Stimulated activated CD8-positive, alpha-beta memory T cell treated with anti-CD3 and anti-CD28 coated beads, Interleukin-4, amount 100 ng/mL, for 24 hours (primary cell): ENCODE measurements around the gene POU2F3.

Experiments used
- DNase-seq: peaks from one replicate; pipeline ENCODE4 v3.0.0-alpha.2; 2020; ENCODE audit warnings: low read depth

POU2F3 gene

DNA sequence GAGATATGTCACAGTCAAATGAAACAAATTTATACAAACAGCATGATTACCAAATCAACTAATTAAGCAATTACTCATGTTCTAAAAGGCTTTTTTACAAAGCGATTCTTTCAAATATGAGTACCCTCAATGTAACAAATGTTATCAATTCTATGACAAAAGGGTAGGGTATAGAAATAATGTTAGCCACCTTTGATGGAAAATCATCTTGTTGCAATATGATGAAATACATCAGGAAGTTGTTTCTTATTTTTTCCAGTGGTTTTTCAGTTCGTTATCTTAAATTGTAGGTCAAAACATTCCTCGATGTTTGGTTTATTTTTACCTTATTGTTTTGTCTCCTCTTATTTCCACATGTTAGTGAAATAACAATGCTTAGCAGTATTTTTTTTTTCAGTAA lies 102.7 kb downstream of the POU2F3 start:
- DNase-seq: no peak

DNA sequence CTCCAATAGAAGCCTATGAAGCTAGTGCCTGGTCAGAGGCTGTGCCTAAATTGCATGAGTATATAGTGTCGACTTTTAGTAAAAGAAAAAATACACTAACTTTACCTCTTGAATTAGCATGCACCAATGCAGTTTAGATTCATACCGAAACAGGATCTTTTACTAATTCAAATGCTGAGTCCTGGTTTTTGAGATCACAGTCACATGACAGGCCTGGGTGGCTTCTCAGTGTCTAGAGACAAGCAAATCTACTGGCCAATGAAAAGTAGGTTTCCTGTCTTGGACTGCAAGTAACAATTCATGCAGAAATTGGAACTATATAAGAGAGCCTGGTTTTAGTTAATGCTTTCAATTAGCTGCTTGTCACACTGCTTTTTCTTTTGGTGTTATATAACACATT lies 103.5 kb downstream of the POU2F3 start:
- no peak for DNase-seq

DNA sequence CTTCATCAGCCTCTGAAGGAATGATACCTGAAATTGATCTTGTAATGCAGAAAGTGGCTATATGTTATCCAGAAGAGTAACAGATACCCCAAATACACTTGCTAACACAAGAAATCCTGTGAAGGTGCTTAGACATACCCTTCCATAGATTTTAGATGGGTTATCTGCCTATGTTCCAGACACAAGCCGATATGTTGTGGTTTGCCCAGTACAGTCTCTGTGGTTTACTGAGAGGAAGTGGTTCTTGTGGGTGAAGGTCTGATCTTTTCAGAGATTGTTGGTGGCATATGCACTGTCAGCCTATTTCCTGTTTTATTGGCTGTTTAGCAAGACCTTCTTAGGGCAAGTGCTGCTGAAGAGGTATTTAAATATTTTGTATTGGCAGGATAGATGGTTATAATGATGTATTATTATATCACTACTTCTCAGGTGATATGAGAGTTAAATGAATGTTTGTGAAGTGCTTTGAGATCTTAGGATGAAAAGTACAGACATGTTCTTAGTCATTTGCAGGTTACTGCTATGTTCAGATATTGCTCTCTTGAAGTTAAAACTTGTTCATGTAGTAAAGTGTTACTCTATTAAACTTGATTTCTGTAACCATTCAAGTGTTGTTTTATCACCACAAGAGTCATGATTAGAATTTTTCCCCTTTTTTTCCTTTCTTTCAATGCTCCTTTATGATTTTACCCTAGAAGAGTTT lies 104.5 kb downstream of the POU2F3 start:
- DNase-seq: no peak

DNA sequence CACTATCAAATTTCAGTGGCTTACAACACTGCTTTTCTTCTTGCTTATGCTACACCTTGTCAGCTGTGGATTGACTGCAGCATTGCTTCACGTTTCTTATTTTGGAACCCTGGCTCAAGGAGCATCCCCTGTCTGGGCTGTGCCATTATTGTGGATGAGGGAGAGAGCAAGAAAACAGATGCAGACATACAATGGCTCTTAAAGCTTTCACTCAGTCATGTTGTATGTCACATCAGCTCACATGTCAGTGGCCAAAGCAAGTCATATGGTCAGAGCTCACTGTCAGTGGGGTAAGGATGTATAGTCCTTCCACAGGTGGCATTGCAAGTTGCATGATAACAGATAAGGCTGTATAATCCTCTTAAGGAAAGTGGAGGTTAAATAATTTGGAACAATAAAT lies 106.3 kb downstream of the POU2F3 start:
- DNase-seq: no peak

DNA sequence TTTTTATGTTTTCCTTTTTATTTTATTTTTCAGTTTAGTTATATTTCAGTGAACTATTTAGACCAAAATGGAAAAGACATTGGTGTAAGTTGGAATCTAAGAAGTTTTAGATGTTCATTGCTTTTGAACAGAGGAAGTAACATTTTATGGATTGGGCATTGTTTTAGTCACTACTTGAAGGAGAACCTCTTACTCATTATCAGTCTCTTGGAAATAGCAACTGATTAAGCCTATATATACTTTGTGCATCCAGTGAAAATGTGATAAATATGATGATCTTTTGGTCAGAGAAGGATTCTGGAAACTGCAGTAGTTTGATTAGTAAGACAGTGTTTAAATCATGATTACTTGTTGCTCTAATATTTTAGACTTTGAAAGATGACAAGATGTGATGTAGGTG lies 110.7 kb downstream of the POU2F3 start:
- no peak for DNase-seq

DNA sequence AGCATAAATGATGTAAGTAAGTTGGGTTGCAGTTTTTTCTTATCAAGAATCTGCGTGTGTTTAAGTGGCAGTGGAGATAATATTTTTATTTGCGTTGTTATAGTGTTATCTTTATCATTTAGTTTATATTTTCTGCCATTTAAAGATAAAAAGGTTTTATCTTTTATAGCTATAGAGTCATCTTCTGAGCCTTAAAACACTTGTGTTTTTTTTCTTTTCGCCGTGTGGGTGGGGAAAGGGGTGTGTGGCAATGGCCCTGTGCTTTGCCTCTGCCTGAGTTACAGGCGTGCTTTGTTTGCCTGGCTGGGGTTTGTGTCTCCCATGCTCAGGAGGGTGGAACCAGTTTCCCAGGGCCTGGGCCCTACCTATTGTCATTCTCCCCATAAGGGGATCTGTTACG lies 112.5 kb downstream of the POU2F3 start:
- no peak for DNase-seq

DNA sequence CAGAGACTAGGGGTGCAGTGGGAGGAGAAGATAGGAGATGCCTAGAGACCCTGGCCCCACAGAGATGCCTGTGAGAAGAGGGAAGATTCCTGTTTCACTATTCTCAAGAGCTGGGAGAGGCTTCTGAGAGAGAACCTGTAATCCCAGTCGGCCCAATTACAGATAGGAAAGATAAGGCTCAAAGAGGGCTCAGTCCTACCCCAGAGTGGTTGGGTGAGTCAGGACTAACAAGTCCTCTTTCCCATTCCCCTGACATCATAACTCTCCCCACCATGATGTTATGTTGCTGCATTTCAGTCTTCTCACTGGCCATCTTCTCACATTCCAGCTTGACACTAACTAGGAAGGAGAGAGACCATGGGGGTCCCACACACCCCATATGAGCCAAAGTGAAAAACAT lies 114.1 kb downstream of the POU2F3 start:
- no peak for DNase-seq

DNA sequence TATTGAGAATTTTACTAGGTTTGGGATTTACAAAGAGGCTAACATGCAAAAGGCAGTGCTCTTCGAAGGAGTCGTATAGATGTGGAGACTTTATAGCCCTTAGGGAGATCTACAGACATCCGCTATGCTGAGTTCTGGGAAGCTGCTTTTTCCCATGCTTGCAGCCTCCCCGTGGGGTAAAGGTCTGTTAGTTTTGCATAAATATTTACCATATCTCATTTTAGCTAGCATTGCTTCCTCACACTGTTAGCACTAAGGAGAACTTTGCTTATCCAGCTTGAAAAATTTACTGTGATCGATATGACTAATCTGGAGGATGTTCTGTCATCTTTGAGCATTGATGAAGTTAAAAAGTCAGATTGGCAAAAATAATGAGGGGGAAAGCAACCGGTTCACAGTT lies 114.8 kb downstream of the POU2F3 start:
- DNase-seq: no peak

DNA sequence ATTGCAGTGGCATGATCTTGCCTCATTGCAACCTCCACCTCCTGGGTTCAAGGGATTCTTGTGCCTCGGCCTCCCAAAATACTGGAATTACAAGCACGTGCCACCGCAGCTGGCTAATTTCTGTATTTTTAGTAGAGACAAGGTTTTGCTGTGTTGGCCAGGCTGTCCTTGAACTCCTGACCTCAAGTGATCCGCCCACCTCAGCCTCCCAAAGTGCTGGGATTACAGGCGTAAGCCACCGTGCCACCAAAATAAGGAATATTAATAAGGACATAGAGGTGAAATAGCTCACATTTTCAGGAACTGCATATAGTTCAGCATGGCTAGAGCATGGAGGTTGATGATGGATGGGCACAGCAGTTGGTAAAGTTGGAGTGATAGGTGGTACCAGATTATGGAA lies 117.7 kb downstream of the POU2F3 start:
- no peak for DNase-seq

DNA sequence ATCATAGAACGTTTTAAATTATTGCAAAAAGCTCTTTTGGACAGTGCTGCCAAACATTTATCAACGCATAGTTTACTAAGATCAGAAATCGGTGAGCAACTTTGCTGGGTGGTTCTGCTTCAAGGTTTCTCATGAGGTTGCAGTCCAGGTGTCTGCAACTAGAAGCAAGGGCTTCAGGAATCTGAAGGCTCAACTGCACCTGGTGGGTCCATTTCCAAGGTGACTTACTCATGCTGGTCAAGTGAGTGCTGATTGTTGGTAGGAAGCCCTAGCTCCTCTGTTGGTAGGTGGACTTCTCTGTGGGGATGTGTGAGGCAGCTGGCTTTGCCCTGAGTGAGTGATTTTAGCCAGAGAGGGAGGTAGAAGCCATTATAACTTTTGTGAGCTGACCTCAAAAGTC lies 118.8 kb downstream of the POU2F3 start:
- DNase-seq: no peak

DNA sequence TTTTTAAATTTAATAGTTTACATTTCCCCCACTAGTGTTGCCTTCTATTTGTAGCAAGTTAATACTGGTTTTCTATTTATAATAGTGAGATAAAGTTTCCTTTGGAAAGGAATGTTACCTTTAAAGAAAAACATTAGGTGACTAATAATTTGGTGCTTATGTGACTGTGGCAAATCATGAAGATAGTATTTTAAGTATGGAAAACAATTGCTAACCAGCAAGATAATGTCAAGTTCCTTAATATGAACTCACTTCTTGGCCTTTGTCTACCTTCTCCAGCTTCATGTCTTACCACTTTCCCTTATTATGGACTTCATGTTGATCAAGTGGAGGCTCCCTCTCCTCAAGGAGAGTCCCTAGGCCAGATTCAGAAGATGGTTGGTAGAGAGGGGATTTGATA lies 123.5 kb downstream of the POU2F3 start:
- DNase-seq: no peak

DNA sequence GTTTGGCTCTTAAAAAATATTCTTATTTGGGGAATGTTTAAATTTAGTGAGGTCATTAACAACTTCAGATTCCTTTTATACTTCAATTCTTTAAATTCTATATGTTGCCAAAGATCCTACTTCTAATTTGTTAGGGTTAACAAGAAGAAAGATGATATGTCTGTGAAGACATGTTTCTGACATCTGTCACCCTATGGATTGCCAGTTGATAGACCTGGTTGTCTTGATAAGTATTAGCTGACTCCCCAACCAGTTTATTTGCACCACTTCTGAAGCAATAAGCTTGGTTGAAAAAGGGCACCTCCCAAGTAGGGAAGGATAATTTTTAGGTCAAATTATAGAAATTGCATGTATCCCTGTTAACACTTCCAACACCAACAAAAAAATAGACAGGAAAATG lies 125.6 kb downstream of the POU2F3 start:
- DNase-seq: no peak
